HG03558 (cell line): ENCODE measurements around the gene ANKRD36B.
"Not testable (repeated sequence)": the region's sequence is repeated elsewhere in the genome, so short reads cannot be mapped to it uniquely, and the experiment has no call there.

ENCODE experiments used
- ATAC-seq: cut with Tn5 transposase; IDR thresholded peaks from one replicate; pipeline ENCODE4 v1.9.1; 2021; ENCODE audit warnings: moderate number of reproducible peaks; ENCODE audit not compliant: unreplicated experiment; ENCODE audit errors: extremely low read depth

The ANKRD36B gene

DNA sequence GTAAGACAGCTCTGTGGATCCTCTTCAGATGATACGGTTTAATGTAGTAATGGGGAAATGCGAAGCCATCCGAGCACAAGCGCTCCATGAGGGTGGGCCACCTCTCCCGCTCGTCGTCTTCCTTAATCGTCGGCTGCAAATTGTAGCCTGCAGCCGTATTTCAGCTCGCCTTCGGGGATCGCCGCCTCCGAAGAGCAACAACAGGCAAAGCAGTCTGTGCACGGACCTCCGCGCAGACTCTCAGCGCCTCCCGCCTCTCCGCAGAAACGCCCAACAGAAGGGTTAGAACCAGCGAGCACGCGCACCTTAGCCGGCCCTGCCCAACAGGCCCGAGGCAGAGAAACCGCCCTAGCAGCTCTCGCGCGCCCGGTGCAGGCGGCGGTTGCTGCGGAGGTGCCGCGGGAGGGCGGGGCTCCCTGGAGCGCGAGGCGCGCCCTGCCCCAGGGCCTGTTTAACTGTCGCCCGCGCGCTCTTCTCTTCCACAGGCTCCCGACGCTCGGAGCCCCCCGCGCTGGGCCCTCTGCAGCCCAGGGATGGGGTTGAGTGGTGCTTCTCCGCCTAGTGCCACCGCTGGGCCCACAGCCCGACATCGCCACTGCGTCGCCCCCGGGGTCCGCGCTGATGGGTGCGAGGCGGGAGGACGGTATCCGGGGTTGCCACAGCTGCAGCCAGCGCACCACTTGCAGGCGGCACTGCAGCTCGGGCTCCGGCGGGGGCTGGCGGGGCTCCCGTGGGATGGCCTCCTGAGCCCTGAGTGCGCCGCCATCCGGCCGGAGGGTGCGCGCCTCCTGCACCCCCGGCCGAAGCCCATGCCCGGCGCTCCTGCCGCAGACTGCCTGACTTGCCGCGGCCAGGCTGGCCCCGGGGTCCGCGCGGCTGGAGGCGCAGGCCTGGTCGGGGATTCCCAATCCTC lies at the start of gene ANKRD36B:
ANKRD36B (minus strand) TSS at position 280 of the 913 bp plus-strand sequence; CDS start at position 88, 192 bp downstream.
- ATAC-seq, result not testable (repeated sequence)

DNA sequence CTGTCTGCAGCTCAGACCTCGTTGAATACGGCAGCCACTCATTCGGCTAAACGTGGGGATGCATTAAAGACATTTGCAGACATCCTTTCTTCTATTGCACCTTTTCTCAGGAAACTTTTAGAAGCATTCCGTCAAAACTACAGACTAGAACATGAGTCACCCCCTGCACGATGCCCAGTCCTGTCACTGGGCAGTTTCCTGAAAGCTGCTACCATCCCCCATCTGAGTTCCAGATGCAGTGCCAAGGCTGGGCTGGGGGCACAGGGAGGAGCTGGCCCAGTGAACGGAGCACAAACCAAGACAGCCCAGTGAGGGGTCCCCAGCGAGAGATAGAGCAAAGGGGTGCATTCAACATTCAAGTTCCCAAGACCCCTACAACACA lies 36.4 kb upstream of the ANKRD36B start:
- ATAC-seq, result not testable (repeated sequence)

DNA sequence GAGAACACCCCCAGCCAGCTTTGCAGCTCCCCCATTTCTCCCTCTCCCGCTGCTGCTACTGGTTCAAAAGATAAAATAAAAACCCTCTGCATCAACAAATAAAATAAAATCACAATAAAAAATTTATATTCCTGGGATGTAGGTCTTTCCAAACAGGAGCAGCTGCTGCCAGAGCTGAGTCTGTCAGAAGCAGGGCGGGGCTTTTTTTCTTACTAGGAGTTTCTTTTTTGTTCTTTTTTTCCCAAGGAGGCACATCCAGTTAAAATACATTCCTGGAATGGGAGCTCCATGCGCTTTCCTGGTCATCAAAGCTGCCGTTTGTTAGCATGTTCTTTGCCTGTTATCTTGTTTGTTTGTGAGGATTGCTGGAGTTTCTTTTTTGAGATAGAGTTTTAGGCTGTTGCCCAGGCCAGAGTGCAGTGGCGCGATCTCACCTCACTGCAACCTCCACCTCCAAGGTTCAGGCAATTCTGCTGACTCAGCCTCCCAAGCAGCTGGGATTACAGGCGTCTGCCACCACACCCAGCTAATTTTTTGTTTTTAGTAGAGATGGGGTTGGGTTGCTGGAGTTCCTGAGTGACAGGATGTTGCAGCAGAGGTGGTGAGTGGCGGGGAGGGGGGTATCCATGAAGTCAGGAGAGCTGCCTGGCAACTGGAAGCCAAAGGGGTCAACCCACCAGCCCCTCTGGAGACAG lies 35.8 kb upstream of the ANKRD36B start:
- ATAC-seq, result not testable (repeated sequence)

DNA sequence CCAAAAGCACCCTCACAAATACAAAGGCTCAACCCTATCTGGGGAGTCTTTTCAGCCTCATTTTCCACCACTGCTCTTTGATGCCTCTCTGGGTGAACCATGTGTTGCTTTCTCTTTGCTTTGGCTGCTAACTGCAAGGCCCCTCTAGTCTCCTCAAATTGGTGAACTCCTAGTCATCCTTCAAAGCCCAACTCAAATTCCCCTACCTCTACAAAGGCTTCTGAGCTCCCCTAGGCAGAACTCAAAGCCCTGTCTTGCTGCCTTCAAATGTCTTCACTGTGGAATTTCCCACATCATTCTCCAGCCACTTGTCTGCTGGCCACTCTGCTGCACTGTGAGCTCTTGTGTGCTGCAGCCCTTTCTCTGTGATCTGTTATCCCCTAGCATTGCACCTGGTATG lies 33.3 kb upstream of the ANKRD36B start:
- not testable (repeated sequence) for ATAC-seq

DNA sequence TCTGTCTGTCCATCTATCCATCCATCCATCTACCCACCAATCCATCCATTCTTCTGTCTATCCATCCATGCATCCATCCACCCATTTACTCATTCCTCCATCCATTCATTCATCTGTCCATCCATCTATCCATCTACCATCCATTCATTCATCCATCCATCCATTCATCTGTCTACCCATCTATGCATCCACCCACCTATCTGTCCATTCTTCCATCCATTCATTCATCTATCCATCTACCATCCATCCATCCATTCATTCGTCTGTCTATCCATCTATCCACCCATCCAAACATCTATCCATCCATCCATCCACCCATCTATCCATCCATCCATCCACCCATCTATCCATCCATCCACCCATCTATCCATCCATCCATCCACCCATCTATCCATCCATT lies 30.8 kb upstream of the ANKRD36B start:
- not testable (repeated sequence) for ATAC-seq

DNA sequence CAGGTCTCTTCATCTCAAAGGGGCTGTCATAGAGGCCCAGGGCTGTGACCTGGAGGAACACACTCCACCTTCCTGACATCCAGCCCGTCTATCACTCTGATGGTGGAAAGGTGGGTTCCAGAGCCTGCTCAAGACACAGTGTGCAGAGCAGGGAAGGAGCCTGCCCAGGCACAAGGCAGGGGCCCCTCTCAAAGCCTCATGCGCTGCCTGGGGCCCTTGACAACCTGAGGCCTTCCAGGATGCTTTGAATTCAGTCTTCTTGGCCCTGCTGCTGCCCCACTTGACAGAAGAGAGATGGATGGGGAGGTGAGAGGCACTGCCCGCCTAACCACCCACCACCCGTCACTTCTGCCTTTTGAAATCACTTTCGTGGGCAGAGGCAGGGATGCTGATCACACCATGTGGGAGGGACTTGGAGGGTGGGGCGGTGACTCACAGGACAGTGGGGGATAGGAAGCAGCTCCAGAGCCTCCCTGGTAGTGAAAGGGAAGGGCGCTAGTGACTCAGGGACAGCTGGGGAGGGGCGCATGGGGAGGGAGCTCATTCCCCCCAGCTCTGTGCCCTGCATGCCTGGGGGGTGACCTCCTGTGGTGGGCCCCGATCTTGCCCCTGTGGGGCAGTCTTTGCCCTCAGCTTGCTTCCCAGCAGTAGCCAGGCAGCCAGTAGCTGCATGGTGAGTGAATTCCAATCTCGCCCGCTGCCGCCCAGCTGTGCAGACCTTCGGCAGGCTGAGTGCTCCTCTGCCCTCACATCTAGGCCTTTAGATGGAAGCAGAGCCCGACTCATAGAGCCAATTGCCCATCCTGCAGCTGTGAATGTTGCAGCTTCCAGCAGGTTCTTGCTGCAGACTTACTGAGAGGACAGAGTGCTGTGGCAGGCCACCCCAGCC lies 29.5 kb upstream of the ANKRD36B start:
- ATAC-seq, result not testable (repeated sequence)

DNA sequence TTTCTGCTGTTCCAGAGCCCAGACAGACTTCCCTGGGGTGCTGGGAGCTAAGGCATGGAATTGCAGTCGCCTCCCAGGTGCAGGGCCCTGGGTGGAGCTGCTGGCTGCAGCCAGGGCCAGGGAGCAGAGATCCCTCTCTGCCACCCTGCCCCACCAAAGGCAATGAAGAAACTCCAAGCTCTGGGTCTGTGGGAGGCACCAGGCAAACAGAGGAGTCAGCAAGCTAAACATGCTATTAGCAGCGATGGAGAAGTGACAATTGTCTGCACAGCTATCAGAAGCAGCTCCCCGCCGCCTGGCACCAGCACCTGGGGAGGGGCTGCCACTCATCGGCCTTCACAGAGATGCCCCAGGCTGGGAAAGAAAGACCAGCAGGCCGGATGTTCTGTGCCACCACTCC lies 28.2 kb upstream of the ANKRD36B start:
- ATAC-seq, result no peak

DNA sequence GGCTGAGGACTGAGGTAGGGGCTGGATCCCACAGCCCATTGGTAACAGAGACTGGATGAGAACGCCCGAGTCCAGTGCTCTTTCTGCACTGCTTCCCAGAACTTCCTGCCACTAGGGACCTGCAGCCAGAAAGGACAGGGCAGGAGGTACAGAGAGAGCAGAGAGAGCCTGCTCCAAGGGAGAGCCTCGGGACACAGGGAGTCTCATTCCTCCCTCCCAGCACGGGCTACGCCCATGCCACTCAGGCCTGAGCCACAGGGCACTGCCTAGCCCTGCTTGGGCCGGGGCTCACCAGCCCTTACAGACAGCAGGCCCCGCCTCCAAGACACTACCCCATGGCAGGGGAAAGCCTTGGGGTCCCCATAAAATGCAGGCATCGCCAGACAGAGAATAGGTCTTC lies 26.1 kb upstream of the ANKRD36B start:
- ATAC-seq, result not testable (repeated sequence)

DNA sequence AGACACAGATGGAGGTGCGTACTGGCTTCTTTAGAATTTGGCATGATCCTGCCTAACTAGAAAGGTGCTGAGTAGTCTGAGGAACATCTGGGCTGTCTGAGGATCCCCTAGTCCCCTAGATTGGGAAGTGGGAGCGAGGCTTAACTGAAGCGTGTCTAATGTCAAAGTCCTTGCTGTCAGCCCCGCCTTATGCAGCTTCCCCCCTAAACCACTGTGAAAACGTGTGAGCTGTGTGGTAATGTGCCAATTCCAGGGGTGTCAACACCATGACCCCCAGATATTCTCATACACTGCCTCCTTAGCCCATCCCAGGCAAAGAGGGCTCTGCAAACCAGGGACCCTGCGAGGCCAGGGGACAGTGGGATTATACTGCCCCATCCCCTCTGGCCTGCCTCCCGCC lies 22.2 kb upstream of the ANKRD36B start:
- ATAC-seq, result not testable (repeated sequence)

DNA sequence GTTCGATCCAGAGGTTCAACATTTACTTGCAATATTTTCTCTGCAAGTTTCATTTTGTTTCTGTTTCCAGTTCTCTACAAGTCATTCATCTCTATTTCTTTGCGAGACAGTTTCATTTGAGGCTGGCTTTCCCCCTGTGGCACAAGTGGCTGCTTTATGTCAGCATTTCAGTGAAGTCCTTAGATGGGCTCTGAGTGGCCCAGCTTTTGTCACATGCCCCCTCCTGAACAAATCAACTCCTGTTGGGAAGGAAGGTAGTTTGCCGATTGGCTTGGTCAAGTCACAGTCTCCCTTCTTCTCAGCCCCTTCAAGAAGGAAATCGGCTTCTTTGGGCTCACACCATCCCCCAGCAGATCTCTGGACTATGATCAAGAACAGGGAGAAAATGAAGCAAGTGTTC lies 19.1 kb upstream of the ANKRD36B start:
- ATAC-seq, result not testable (repeated sequence)

DNA sequence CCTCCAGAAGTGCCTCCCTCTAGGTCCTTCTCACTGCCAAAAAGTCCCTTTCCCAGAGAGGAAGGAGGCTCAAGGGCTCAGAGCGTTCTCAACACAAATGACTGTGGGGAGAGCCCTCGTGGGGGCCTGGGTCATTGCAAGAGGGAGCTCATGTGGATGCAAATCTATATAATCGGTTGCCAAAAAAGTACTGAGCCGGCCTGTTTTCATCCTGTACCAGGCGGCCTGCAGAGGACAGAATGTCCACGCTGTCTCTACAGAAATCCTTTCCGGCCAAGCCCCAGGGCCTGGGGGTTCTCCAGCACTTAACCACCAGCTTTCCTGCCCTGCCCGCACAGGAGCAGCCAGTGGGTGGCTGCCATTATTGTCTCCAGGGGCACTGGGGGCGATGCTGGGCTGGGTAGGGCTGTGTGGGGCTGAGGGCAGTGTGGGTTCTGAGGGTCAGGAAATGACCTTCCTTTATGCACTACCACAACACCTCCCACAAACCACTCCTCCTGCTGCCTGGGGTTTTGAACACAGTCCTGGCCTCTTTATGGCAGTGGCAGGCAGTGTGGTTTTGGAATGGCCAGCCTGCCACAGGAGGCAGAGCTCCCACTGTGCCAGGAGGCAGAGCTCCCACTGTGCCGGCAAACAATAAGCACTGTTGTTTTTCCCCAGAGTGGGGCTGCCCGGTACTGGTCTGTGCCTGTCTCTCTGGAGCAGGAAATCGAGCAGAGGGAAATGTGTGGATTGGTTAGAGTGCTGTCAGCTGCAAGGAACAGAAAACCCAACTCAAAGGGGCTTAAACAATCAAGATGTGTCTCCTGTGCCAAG lies 16.1 kb upstream of the ANKRD36B start:
- not testable (repeated sequence) for ATAC-seq

DNA sequence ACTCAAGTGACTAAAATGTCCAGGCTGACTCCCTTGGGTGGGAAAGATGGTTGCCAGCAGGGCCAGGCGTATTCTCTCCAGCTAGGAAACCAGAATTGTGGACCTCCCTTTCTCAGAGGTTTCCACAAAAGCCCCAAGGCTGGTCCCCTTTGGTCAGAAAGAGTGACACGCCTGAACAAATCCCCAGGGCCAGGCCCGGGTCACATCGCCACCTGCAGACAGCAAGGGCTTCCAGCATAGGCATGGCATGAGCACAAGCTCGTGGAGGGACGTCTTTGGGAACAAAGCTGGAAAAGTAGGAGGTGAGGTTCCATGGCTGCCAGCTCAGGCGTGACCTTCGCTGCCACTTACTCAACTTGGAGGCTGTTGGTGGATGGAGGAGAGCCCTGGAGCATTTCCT lies 15.4 kb upstream of the ANKRD36B start:
- not testable (repeated sequence) for ATAC-seq

DNA sequence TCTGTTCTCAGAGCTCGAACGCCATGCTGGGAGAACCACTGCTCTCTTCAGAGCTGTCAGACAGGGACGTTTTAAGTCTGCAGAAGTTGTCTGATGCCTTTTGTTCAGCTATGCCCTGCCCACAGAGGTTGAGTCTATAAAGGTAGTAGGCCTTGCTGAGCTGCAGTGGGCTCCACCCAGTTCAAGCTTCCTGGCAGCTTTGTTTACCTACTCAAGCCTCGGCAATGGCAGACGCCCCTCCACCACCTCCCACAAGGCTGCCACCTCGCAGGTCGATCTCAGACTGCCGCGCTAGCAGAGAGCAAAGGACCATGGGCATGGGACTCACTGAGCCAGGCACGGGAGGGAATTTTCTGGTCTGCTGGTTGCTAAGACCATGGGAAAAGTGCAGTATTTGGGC lies 11.9 kb upstream of the ANKRD36B start:
- ATAC-seq, result not testable (repeated sequence)

DNA sequence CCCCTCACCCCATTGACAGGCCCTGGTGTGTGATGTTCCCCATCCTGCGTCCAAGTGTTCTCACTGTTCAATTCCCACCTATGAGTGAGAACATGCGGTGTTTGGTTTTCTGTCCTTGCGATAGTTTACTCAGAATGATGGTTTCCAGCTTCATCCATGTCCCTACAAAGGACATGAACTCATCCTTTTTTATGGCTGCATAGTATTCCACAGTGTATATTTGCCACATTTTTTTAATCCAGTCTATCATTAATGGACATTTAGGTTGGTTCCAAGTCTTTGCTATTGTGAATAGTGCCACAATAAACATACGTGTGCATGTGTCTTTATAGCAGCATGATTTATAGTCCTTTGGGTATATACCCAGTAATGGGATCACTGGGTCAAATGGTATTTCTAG lies 6.5 kb upstream of the ANKRD36B start:
- ATAC-seq, result not testable (repeated sequence)

DNA sequence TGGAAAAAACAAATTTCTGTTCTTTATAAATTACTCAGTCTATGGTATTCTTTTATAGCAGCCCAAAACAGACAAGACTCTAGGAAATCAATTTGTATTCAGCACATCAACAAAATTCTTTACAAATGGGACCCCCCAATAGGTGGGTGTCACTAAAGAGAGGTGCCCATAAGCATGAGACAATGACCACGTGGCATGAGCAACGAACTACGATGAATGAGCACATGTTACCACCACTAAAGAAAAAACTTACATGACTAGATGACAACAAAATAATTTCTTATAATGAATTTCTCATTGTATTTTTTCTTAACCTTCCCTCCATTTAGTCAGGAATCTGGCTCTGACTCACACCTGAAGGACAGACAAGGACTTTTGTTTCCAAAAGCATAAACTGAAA lies 3.8 kb upstream of the ANKRD36B start:
- not testable (repeated sequence) for ATAC-seq

DNA sequence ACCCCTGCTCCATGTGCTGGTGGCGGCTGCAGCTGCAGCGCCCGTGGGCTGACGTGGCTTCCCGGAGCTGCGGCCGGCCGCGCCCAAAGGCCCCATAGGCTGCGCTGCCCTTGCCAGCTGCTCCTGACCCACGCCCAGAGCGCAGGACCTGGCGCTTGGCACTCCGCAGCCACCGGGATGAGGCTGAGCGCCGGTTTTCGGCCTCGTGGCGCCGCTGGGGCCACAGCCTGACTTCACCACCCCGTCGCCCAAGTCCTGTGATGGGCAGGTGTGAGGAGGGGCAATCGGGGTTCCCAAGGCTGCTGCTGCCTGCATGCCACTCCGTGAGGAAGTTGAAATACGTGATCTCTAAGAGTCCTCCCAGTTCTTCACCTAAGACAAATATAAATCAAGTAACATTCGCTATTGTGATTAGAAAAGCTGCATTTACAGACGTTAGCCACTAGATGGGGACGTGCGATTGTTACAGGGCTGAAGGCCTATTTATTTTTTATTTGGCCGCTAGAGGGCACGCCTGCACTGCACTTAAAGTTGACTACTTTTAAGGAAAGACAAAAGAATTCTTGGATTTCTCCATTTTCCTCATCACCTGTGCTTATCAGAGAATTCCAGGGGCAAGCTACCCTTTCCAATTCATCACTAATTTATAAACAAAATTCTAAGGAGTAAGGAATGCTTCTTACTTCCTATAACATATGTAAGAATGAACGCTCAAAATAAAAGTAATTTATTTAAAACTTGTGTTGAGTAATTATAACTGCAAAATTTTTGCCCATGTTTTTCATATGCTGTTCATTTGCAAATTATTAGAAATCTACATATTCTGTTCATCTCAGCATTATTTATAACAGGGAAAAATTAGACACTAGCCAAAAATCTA lies 1.1 kb upstream of the ANKRD36B start:
- ATAC-seq, result not testable (repeated sequence)

DNA sequence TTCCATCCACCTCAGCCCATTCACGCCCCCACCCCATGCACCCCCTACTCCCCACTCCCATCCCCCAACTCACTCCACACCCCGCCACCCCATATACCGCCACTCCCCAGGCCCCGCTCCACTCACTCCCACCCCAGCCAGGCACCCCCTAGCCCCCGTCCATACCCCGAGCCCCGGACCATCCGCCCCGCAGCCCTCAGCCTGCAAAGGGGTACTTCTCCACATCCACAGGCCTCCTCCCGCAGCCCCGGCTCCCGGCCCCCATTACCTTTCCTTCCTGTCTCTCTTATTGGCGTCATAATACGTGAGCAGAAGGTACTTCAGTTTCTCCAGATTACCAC lies 450 bp downstream of the ANKRD36B start:
- ATAC-seq, result not testable (repeated sequence)

DNA sequence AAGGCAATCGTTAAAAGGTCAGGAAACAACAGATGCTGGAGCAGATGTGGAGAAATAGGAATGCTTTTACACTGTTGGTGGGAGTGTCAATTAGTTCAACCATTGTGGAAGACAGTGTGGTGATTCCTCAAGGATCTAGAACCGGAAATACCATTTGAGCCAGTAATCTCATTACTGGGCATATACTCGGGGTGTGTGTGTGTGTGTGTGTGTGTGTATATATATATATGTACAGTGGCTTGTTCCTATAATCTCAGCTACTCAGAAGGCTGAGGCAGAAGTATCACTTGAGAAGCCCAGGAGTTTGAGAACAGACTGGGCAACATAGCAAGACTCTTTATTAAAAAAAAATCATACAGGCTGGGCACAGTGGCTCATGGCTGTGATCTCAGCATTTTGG lies 24.0 kb downstream of the ANKRD36B start:
- ATAC-seq, result not testable (repeated sequence)

DNA sequence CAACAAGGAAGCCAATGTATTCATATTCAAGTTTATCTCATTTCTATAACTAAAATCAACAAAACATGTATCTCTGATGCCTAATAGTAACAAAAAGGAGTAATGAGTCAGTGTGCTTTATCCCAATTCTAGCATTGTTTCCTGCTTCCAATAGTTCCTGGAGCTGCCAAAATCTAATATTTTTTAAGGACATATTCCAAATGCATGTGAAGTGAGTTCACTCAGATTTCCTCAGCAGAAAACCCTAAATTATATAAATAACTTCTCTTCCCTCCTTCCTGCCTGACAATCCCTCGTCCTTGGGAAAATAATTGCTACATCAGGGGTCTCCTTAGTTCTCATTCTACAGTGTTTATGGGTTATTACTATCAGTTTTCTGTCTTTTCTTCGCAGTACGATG lies 37.3 kb downstream of the ANKRD36B start:
- not testable (repeated sequence) for ATAC-seq
